ENCODE measurements around the gene ICE2. TPM values are rescaled to one million over a fixed set of nuclear protein-coding genes. Genes with fewer than 3 reads are reported as not detected.
"Not testable (repeated sequence)": the region's sequence is repeated elsewhere in the genome, so short reads cannot be mapped to it uniquely, and the experiment has no call there.

The ICE2 gene
- total and polyA plus RNA-seq, 8 donors, result 10.5 to 127 (median 31.5) TPM

DNA sequence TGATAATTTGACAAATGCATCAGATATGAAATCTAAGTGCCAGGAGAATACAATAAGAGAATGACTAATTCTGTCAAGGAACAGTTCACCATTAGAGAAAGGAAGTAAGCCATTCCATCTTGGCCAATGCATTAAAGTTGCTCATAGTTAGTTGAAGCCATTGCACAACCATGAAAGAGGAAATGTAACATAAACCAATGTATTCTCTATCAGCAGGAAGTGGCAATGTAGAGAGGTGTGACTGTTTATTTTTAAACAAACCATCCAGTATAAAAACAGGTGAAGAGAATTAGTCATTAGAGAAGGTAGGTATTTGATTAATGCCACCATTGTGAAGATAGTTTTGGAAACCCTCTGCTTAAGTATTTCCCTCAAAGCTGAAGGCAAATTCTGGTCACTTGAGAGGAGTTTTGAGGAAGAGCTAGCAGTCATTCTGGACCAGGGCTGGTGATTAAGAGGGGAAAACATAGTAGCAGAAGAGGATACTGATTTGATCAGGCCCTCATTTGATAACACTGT, 70.4 kb downstream of the ICE2 start:
- DNase-seq, result peak in 1 of 2 donors; percentile 79
- H3K27me3 ChIP-seq, result no peaks in the 10 kb centered on the region
- intact Hi-C loops (cut with DNase I; ENCODE audit: low total_unique reads), result no loop called here
- H3K9me3 ChIP-seq, result no peaks in the 10 kb centered on the region
- no peak overlapping the region for H3K4me3 ChIP-seq
- H3K4me1 ChIP-seq, result peaks cover 22 to 42% (median 31%) of the 10 kb centered on the region in 4 donors
- peak overlapping the region; percentile 63 to 85 (median 78) for H3K27ac ChIP-seq
- TF ChIP-seq POLR2AphosphoS5 (IDR thresholded peaks at IDR 0.05), result peak in 2 of 3 donors; percentile 81 to 91
- no peak for TF ChIP-seq EP300 (IDR thresholded peaks at IDR 0.05)
- no peaks in the 10 kb centered on the region for H3K36me3 ChIP-seq

DNA sequence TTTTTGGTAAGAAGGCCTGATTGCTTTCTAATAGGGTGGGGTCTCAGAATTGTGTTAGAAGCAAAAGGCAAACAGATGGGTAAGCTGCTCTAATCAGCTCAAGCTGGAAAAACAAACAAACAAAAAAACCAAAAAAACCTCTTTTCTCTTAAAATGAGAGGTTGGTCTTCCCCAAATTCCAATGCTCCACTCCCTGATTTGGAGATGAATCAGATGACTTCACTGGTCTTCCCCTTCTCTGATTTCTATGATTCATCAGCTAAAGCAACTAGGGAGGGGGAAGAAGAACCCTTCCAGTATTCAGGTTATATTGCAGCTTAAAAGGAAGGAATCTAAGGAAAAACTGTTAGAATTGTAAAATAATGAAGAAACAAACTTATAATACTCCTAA, 71.5 kb downstream of the ICE2 start:
- no peak overlapping the region for H3K4me3 ChIP-seq
- H3K27ac ChIP-seq, result peak overlapping the region in 4 of 5 donors; percentile 18 to 85 (median 73)
- H3K27me3 ChIP-seq, result no peaks in the 10 kb centered on the region
- H3K9me3 ChIP-seq, result no peaks in the 10 kb centered on the region
- intact Hi-C loops (cut with DNase I; ENCODE audit: low total_unique reads), result no loop called here
- H3K36me3 ChIP-seq, result no peaks in the 10 kb centered on the region
- TF ChIP-seq, protein P1, sequence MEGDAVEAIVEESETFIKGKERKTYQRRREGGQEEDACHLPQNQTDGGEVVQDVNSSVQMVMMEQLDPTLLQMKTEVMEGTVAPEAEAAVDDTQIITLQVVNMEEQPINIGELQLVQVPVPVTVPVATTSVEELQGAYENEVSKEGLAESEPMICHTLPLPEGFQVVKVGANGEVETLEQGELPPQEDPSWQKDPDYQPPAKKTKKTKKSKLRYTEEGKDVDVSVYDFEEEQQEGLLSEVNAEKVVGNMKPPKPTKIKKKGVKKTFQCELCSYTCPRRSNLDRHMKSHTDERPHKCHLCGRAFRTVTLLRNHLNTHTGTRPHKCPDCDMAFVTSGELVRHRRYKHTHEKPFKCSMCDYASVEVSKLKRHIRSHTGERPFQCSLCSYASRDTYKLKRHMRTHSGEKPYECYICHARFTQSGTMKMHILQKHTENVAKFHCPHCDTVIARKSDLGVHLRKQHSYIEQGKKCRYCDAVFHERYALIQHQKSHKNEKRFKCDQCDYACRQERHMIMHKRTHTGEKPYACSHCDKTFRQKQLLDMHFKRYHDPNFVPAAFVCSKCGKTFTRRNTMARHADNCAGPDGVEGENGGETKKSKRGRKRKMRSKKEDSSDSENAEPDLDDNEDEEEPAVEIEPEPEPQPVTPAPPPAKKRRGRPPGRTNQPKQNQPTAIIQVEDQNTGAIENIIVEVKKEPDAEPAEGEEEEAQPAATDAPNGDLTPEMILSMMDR (IDR thresholded peaks at IDR 0.05), result no peak
- TF ChIP-seq POLR2AphosphoS5 (IDR thresholded peaks at IDR 0.05) (no peak), EP300 (IDR thresholded peaks at IDR 0.05) (no peak), POLR2A (IDR thresholded peaks at IDR 0.05) (no peak)
- peaks cover 20 to 38% (median 24%) of the 10 kb centered on the region in 4 donors for H3K4me1 ChIP-seq
- DNase-seq, result peak in 1 of 2 donors; percentile 67

DNA sequence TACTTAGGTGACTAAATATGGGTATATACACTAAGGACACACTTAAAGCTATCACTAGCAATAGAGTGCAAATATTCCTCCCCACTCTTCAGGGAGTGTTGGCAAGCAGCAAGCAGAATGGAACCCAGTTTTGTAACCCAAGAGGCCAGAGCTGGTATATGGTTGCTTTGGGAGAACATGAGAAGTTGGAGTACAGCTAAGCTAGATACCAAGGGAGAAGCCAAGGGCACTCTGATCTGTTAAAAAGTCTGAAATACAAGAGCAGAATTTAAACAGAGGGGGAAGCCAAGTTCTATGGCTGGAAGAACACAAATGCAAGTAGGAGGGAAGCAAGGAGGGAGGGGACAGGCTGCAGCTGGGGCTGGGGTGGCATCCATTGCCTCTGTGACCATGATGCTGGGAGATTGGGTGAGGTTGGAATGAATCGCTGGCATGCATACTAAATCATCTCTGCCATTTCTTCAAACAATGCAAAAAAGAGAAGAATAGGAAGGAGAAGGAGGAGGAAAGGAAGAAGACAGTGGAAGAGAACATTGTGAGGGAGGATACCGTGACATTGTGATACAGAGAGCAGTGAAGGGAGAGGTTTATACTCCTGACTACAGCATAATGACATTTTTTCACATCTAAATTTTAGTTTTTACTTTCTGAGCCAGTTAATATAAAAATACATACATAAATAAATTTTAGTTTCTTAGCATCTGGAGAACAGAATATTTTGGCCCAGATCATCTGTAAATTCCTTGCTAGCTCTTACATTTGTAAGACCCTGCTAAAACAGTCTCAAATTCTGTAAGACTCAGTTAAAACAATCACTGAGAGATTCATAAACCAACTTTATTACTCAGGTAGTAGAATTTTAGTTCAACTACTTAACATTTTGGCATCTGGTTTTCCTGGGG, 72.2 kb downstream of the ICE2 start:
- no peaks in the 10 kb centered on the region for H3K9me3 ChIP-seq
- no peaks in the 10 kb centered on the region for H3K36me3 ChIP-seq
- H3K4me1 ChIP-seq, result peaks cover 20 to 41% (median 25%) of the 10 kb centered on the region in 4 donors
- peak overlapping the region in 4 of 5 donors; percentile 18 to 85 (median 73) for H3K27ac ChIP-seq
- no peaks in the 10 kb centered on the region for H3K27me3 ChIP-seq
- H3K4me3 ChIP-seq, result no peak overlapping the region
- DNase-seq, result no peak
- TF ChIP-seq, protein P1 (IDR thresholded peaks at IDR 0.05), result no peak
- no peak for TF ChIP-seq EP300 (IDR thresholded peaks at IDR 0.05)
- TF ChIP-seq POLR2AphosphoS5 (IDR thresholded peaks at IDR 0.05), result no peak
- no peak for TF ChIP-seq POLR2A (IDR thresholded peaks at IDR 0.05)
- WGBS, 5 donors, result 82 to 90% (median 88%) methylated on average over 2 of the region's 2 CpGs
- intact Hi-C loops (cut with DNase I; ENCODE audit: low total_unique reads), result no loop called here

DNA sequence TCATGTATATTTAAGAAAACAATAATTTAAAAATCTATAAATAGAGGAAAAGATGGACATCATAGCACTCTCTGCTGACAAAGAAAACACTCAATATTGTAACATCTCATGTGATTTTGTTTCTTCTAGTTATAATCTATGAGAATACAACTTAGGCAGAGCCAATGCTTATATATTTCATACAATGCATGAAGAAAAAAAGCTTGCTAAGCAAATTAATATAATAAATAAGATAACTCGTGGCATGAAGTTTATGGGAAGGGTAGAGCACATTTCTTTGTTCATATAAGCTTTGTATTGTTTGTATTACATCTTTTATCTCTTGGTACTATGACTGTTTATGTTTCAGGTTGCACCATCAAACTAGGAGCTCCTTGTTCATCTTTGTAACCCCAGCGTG, 73.5 kb downstream of the ICE2 start:
- Histone ChIP-seq H3K27me3 (no peaks in the 10 kb centered on the region), H3K4me3 (no peak overlapping the region), H3K9me3 (no peaks in the 10 kb centered on the region), H3K36me3 (no peaks in the 10 kb centered on the region), H3K4me1 (peaks cover 20 to 41% (median 25%) of the 10 kb centered on the region in 4 donors), H3K27ac (no peak overlapping the region)
- DNase-seq, result no peak
- intact Hi-C loops (cut with DNase I; ENCODE audit: low total_unique reads), result no loop called here
- WGBS, 5 donors, result 41 to 64% (median 45%) methylated on average over 2 of the region's 2 CpGs
- TF ChIP-seq, protein P1 (IDR thresholded peaks at IDR 0.05), result no peak
- no peak for TF ChIP-seq POLR2AphosphoS5 (IDR thresholded peaks at IDR 0.05)
- TF ChIP-seq EP300 (IDR thresholded peaks at IDR 0.05), result no peak
- no peak for TF ChIP-seq POLR2A (IDR thresholded peaks at IDR 0.05)

GRCh38 chr15:60404351-60404750, 74.6 kb downstream of the ICE2 start:
- H3K27ac ChIP-seq; H3K36me3 ChIP-seq; H3K9me3 ChIP-seq; DNase-seq; intact Hi-C loops (cut with DNase I; ENCODE audit: low total_unique reads); H3K27me3 ChIP-seq; H3K4me3 ChIP-seq: not testable (repeated sequence)
- H3K4me1 ChIP-seq, result peaks cover 21 to 45% (median 27%) of the 10 kb centered on the region in 4 donors
- 96 to 98% (median 96%) methylated on average over 12 of the region's 12 CpGs for WGBS, 5 donors

Data from stomach (tissue), 9 donors.